ENCODE data around the gene EIF2B1.
A peak's percentile ranks its signal among the peaks of the same experiment; 100 is the strongest.

The EIF2B1 gene

GRCh38 chr12:123670882-123671728, 37.6 kb upstream of the EIF2B1 start, which contains the start of gene TCTN2:
Gene TCTN2, plus strand, starts transcription at chr12:123671113. Its CDS starts 128 bp downstream, at chr12:123671241.
- H3K4me1 ChIP-seq (ENCODE audit: control extremely low read depth in 1 of 4, control insufficient read depth in 4 of 4, insufficient read depth in 4 of 4, low read length in 3 of 4), result peaks cover 4 to 16% (median 10%) of the 10 kb centered on the region in 4 experiments
- H3K36me3 ChIP-seq (ENCODE audit: control insufficient read depth in 4 of 4, insufficient read depth in 4 of 4, low read length in 3 of 4), result peaks cover 0 to 19% (median 0%) of the 10 kb centered on the region in 4 experiments
- 3% methylated on average over 35 of the region's 53 CpGs for WGBS (ENCODE audit: insufficient coverage)
- H3K27ac ChIP-seq (ENCODE audit: insufficient read depth in 1 of 2, low read depth in 1 of 2, low read length in 2 of 2, poor library complexity in 1 of 2, severe bottlenecking in 2 of 2), result peak within 1 kb of the TSS; percentile 17 to 64
- H3K4me3 ChIP-seq (ENCODE audit: control insufficient read depth in 1 of 7, extremely low read depth in 1 of 7, insufficient read depth in 4 of 7, low read depth in 2 of 7, low read length in 6 of 7), result peak within 1 kb of the TSS; percentile 88 to 97 (median 91)
- POLR2A ChIA-PET, result no interaction called here
- peak; percentile 89 to 93 (median 91) for DNase-seq
- CTCF ChIA-PET, result no interaction called here
- H3K9me3 ChIP-seq (ENCODE audit: control extremely low read depth in 1 of 5, control insufficient read depth in 4 of 5, insufficient read depth in 2 of 5, low read depth in 1 of 5, low read length in 4 of 5), result peaks cover 0 to 3% (median 0%) of the 10 kb centered on the region in 5 experiments
- H3K27me3 ChIP-seq (replicated peaks in 2 of 5; ENCODE audit: control insufficient read depth in 4 of 5, insufficient read depth in 5 of 5, low read length in 4 of 5), result no peaks in the 10 kb centered on the region

- H3K4me3 ChIP-seq (ENCODE audit: control insufficient read depth in 1 of 7, extremely low read depth in 1 of 7, insufficient read depth in 4 of 7, low read depth in 2 of 7, low read length in 6 of 7), result no peak overlapping the region
- no peaks in the 10 kb centered on the region for H3K27me3 ChIP-seq (replicated peaks in 2 of 5; ENCODE audit: control insufficient read depth in 4 of 5, insufficient read depth in 5 of 5, low read length in 4 of 5)
- ChIA-PET CTCF (interaction anchor here (0.8 kb wide), 1 partner anchor 45 kb away, joined by 3 read pairs; no protein-coding TSS in a partner anchor), POLR2A (no interaction called here)
- WGBS (ENCODE audit: insufficient coverage), result 93% methylated on average over 8 of the region's 8 CpGs
- peaks cover 0 to 7% (median under 1%) of the 10 kb centered on the region in 4 experiments for H3K36me3 ChIP-seq (ENCODE audit: control insufficient read depth in 4 of 4, insufficient read depth in 4 of 4, low read length in 3 of 4)
- DNase-seq, result no peak
- H3K9me3 ChIP-seq (ENCODE audit: control extremely low read depth in 1 of 5, control insufficient read depth in 4 of 5, insufficient read depth in 2 of 5, low read depth in 1 of 5, low read length in 4 of 5), result peaks cover 0 to 3% (median 0%) of the 10 kb centered on the region in 5 experiments
- H3K27ac ChIP-seq (ENCODE audit: insufficient read depth in 1 of 2, low read depth in 1 of 2, low read length in 2 of 2, poor library complexity in 1 of 2, severe bottlenecking in 2 of 2), result no peak overlapping the region
- peaks cover 4 to 16% (median 10%) of the 10 kb centered on the region in 4 experiments for H3K4me1 ChIP-seq (ENCODE audit: control extremely low read depth in 1 of 4, control insufficient read depth in 4 of 4, insufficient read depth in 4 of 4, low read length in 3 of 4)
Measured at GRCh38 chr12:123667771-123668170, 34.3 kb upstream of the EIF2B1 start.

- H3K9me3 ChIP-seq (ENCODE audit: control extremely low read depth in 1 of 5, control insufficient read depth in 4 of 5, insufficient read depth in 2 of 5, low read depth in 1 of 5, low read length in 4 of 5), result no peaks in the 10 kb centered on the region
- no peaks in the 10 kb centered on the region for H3K4me1 ChIP-seq (ENCODE audit: control extremely low read depth in 1 of 4, control insufficient read depth in 4 of 4, insufficient read depth in 4 of 4, low read length in 3 of 4)
- peaks cover 7 to 45% (median 23%) of the 10 kb centered on the region in 4 experiments for H3K36me3 ChIP-seq (ENCODE audit: control insufficient read depth in 4 of 4, insufficient read depth in 4 of 4, low read length in 3 of 4)
- peak in 1 of 3 donors; percentile 3 for DNase-seq
- WGBS (ENCODE audit: insufficient coverage), result no CpG with 5 or more reads among the region's 5 CpGs
- ChIA-PET CTCF (interaction anchor here (1.3 kb wide), 1 partner anchor 18 kb away, joined by 4 read pairs; no protein-coding TSS in a partner anchor), POLR2A (interaction anchor here (0.6 kb wide), 1 partner anchor 862 kb away, joined by 3 read pairs; no protein-coding TSS in a partner anchor)
- H3K27me3 ChIP-seq (replicated peaks in 2 of 5; ENCODE audit: control insufficient read depth in 4 of 5, insufficient read depth in 5 of 5, low read length in 4 of 5), result no peaks in the 10 kb centered on the region
- H3K4me3 ChIP-seq (ENCODE audit: control insufficient read depth in 1 of 7, extremely low read depth in 1 of 7, insufficient read depth in 4 of 7, low read depth in 2 of 7, low read length in 6 of 7), result no peak overlapping the region
- peak overlapping the region in 1 of 2 experiments; percentile 64 for H3K27ac ChIP-seq (ENCODE audit: insufficient read depth in 1 of 2, low read depth in 1 of 2, low read length in 2 of 2, poor library complexity in 1 of 2, severe bottlenecking in 2 of 2)
Measured at GRCh38 chr12:123659996-123660727, 26.7 kb upstream of the EIF2B1 start.

GRCh38 chr12:123657211-123657610, 23.7 kb upstream of the EIF2B1 start:
- Histone ChIP-seq H3K27ac (ENCODE audit: insufficient read depth in 1 of 2, low read depth in 1 of 2, low read length in 2 of 2, poor library complexity in 1 of 2, severe bottlenecking in 2 of 2) (no peak overlapping the region), H3K9me3 (ENCODE audit: control extremely low read depth in 1 of 5, control insufficient read depth in 4 of 5, insufficient read depth in 2 of 5, low read depth in 1 of 5, low read length in 4 of 5) (no peaks in the 10 kb centered on the region), H3K27me3 (replicated peaks in 2 of 5; ENCODE audit: control insufficient read depth in 4 of 5, insufficient read depth in 5 of 5, low read length in 4 of 5) (no peaks in the 10 kb centered on the region), H3K4me1 (ENCODE audit: control extremely low read depth in 1 of 4, control insufficient read depth in 4 of 4, insufficient read depth in 4 of 4, low read length in 3 of 4) (no peaks in the 10 kb centered on the region), H3K36me3 (ENCODE audit: control insufficient read depth in 4 of 4, insufficient read depth in 4 of 4, low read length in 3 of 4) (peaks cover 14 to 50% (median 33%) of the 10 kb centered on the region in 4 experiments), H3K4me3 (ENCODE audit: control insufficient read depth in 1 of 7, extremely low read depth in 1 of 7, insufficient read depth in 4 of 7, low read depth in 2 of 7, low read length in 6 of 7) (no peak overlapping the region)
- whole genome bisulfite sequencing (ENCODE audit: insufficient coverage), result 99% methylated on average over 9 of the region's 9 CpGs
- CTCF ChIA-PET, result interaction anchor here (1.1 to 1.6 kb wide), 2 partner anchors 12 to 16 kb away, joined by 3 read pairs; no protein-coding TSS in a partner anchor
- no peak for DNase-seq
- POLR2A ChIA-PET, result no interaction called here

- 89% methylated on average over 4 of the region's 4 CpGs for WGBS (ENCODE audit: insufficient coverage)
- peaks cover 14 to 56% (median 34%) of the 10 kb centered on the region in 4 experiments for H3K36me3 ChIP-seq (ENCODE audit: control insufficient read depth in 4 of 4, insufficient read depth in 4 of 4, low read length in 3 of 4)
- ChIA-PET CTCF (interaction anchor here (1.0 to 1.4 kb wide), 5 partner anchors 12 to 330 kb away, joined by 3 to 5 read pairs (median 3); no protein-coding TSS in a partner anchor), POLR2A (no interaction called here)
- H3K27ac ChIP-seq (ENCODE audit: insufficient read depth in 1 of 2, low read depth in 1 of 2, low read length in 2 of 2, poor library complexity in 1 of 2, severe bottlenecking in 2 of 2), result no peak overlapping the region
- no peaks in the 10 kb centered on the region for H3K9me3 ChIP-seq (ENCODE audit: control extremely low read depth in 1 of 5, control insufficient read depth in 4 of 5, insufficient read depth in 2 of 5, low read depth in 1 of 5, low read length in 4 of 5)
- H3K4me1 ChIP-seq (ENCODE audit: control extremely low read depth in 1 of 4, control insufficient read depth in 4 of 4, insufficient read depth in 4 of 4, low read length in 3 of 4), result no peaks in the 10 kb centered on the region
- no peaks in the 10 kb centered on the region for H3K27me3 ChIP-seq (replicated peaks in 2 of 5; ENCODE audit: control insufficient read depth in 4 of 5, insufficient read depth in 5 of 5, low read length in 4 of 5)
- H3K4me3 ChIP-seq (ENCODE audit: control insufficient read depth in 1 of 7, extremely low read depth in 1 of 7, insufficient read depth in 4 of 7, low read depth in 2 of 7, low read length in 6 of 7), result no peak overlapping the region
- no peak for DNase-seq
Measured at GRCh38 chr12:123656392-123656791, 22.9 kb upstream of the EIF2B1 start.

GRCh38 chr12:123655420-123655819, 21.9 kb upstream of the EIF2B1 start:
- no peaks in the 10 kb centered on the region for H3K9me3 ChIP-seq (ENCODE audit: control extremely low read depth in 1 of 5, control insufficient read depth in 4 of 5, insufficient read depth in 2 of 5, low read depth in 1 of 5, low read length in 4 of 5)
- no peaks in the 10 kb centered on the region for H3K27me3 ChIP-seq (replicated peaks in 2 of 5; ENCODE audit: control insufficient read depth in 4 of 5, insufficient read depth in 5 of 5, low read length in 4 of 5)
- WGBS (ENCODE audit: insufficient coverage), result 90% methylated on average over 2 of the region's 5 CpGs
- no peaks in the 10 kb centered on the region for H3K4me1 ChIP-seq (ENCODE audit: control extremely low read depth in 1 of 4, control insufficient read depth in 4 of 4, insufficient read depth in 4 of 4, low read length in 3 of 4)
- CTCF ChIA-PET, result interaction anchor here (1.0 to 1.4 kb wide), 4 partner anchors 11 to 331 kb away, joined by 3 to 5 read pairs (median 3); no protein-coding TSS in a partner anchor
- no peak for DNase-seq
- H3K27ac ChIP-seq (ENCODE audit: insufficient read depth in 1 of 2, low read depth in 1 of 2, low read length in 2 of 2, poor library complexity in 1 of 2, severe bottlenecking in 2 of 2), result no peak overlapping the region
- no peak overlapping the region for H3K4me3 ChIP-seq (ENCODE audit: control insufficient read depth in 1 of 7, extremely low read depth in 1 of 7, insufficient read depth in 4 of 7, low read depth in 2 of 7, low read length in 6 of 7)
- H3K36me3 ChIP-seq (ENCODE audit: control insufficient read depth in 4 of 4, insufficient read depth in 4 of 4, low read length in 3 of 4), result peaks cover 19 to 60% (median 36%) of the 10 kb centered on the region in 4 experiments
- POLR2A ChIA-PET, result interaction anchor here (0.6 kb wide), 1 partner anchor 199 kb away, joined by 3 read pairs; no protein-coding TSS in a partner anchor
